Measurements from ENCODE around the gene KCNMB4.

KCNMB4 gene

DNA sequence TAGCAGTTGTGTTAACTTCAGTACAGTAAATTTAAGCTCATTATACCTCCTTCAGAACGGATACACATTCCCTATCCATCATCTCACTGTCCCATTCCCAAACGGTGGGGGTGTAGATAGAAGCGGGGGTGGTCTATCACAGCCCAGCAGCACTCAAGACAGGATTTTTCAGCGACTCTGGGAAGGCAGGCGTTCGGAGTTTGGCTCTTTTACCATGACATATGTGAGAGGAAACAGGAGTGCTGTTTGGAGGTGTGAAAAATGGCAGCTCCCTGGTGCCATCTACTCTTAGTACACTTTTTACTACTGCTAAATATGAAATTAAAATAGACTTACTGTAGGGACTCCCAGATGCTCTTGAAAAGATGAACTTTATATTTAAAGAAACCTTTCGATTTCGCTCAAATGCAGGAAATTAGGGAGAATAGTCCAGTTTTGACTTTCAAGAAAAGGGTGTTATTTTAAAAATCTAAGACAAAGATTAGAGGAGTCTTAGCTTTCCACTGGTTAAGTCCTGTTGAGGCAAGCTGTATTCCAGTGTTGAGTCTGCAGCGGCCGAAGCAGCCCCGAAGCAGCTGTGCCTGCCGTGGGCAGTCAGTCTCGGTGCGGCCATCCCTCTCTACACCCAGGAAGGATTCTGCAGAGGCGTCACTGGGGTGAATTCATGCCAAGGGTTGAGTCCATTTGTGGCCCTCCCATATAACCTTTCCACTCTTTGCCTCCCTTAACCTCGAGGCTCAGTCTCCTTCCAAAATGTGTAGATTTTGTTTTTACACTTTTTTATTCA lies 42.1 kb downstream of the KCNMB4 start:
- TF ChIP-seq CTCF (IDR thresholded peaks at IDR 0.05; ENCODE audit: low read length, missing control alignments): no peak
- no peak overlapping the region for H3K4me3 ChIP-seq (replicated peaks; ENCODE audit: low read depth, low read length)
- DNase-seq (ENCODE audit: low read depth): no peak

DNA sequence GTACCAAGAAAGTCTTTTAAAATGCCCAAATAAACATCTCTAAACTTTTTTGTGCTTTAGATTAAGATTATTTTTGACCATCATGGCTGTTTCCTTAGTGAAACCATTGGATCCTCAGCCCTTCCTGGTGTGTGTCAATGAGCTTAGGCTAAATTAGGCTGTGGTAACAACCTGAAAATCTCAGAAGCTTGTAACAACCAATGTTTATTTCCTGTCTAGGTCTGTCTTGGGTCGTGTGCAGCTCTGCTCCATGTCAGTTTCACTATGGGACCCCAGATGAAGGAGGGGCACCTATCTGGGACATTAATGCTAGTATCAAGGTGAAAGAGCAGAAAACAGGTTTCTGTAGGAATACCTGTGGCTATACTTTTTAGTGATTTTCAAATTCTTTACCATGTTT lies 49.9 kb downstream of the KCNMB4 start:
- DNase-seq (ENCODE audit: low read depth): no peak
- H3K4me3 ChIP-seq (replicated peaks; ENCODE audit: low read depth, low read length): no peak overlapping the region
- TF ChIP-seq CTCF (IDR thresholded peaks at IDR 0.05; ENCODE audit: low read length, missing control alignments): no peak

- no peak overlapping the region for H3K4me3 ChIP-seq (replicated peaks; ENCODE audit: low read depth, low read length)
- TF ChIP-seq CTCF (IDR thresholded peaks at IDR 0.05; ENCODE audit: low read length, missing control alignments): no peak
- no peak for DNase-seq (ENCODE audit: low read depth)
Measured at GRCh38 chr12:70417121-70417520, 51.0 kb downstream of the KCNMB4 start.

GRCh38 chr12:70418101-70418500 lies 52.0 kb downstream of the KCNMB4 start:
- no peak overlapping the region for H3K4me3 ChIP-seq (replicated peaks; ENCODE audit: low read depth, low read length)
- DNase-seq (ENCODE audit: low read depth): no peak
- no peak for TF ChIP-seq CTCF (IDR thresholded peaks at IDR 0.05; ENCODE audit: low read length, missing control alignments)

DNA sequence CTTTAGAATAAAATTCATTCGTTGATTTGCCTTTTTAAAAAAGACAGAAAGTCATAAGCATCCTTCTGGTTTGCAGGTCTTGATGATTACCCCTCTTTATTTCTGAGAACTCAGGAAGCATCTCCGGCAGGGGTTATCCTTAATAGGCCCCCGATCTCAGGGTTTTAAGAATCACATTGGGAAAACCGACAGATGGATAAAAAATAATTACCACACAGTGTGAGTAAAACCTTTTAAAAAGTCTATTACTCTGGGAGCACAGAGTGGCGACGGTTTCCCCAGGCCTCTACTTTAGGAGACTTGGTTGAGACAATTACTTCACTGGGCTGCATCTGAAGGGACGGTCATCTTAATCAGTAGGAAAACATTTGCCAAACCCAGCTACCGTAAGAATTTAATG lies 56.5 kb downstream of the KCNMB4 start:
- no peak overlapping the region for H3K4me3 ChIP-seq (replicated peaks; ENCODE audit: low read depth, low read length)
- TF ChIP-seq CTCF (IDR thresholded peaks at IDR 0.05; ENCODE audit: low read length, missing control alignments): no peak
- DNase-seq (ENCODE audit: low read depth): no peak

- no peak for DNase-seq (ENCODE audit: low read depth)
- no peak for TF ChIP-seq CTCF (IDR thresholded peaks at IDR 0.05; ENCODE audit: low read length, missing control alignments)
- no peak overlapping the region for H3K4me3 ChIP-seq (replicated peaks; ENCODE audit: low read depth, low read length)
Measured at GRCh38 chr12:70426620-70427019, 60.5 kb downstream of the KCNMB4 start.

- DNase-seq (ENCODE audit: low read depth): peak; percentile 64
- no peak overlapping the region for H3K4me3 ChIP-seq (replicated peaks; ENCODE audit: low read depth, low read length)
- no peak for TF ChIP-seq CTCF (IDR thresholded peaks at IDR 0.05; ENCODE audit: low read length, missing control alignments)
Measured at GRCh38 chr12:70427611-70428010, 61.5 kb downstream of the KCNMB4 start.

Data from fibroblast of pulmonary artery (primary cell).